GM13977 (cell line): ENCODE measurements around the gene AFMID.

ENCODE experiments used
- DNase-seq: peaks from one replicate; pipeline ENCODE4 v3.0.0; 2012; ENCODE audit warnings: low spot score
- in situ Hi-C: fragments of 300-500 bp; cut with MboI; formaldehyde crosslinking; loops from one replicate; pipeline ENCODE4 v1.12.0; 2022; ENCODE audit warnings: low sequenced_read_pairs, low pct_unique_long_range_greater_than_20kb, mixed read lengths, inconsistent platforms; ENCODE audit not compliant: unreplicated experiment
- TF ChIP-seq, protein P1 (sequence below): IDR thresholded peaks from 2 replicates; pipeline ENCODE4 v1.5.1; 2012; ENCODE audit warnings: mild to moderate bottlenecking, control low read depth; ENCODE audit not compliant: insufficient read depth; ENCODE audit errors: extremely low read depth, missing control alignments

Gene AFMID

GRCh38 chr17:78223061-78223460, 35.9 kb downstream of the AFMID start:
- in situ Hi-C loops: no loop called here
- TF ChIP-seq, protein P1, sequence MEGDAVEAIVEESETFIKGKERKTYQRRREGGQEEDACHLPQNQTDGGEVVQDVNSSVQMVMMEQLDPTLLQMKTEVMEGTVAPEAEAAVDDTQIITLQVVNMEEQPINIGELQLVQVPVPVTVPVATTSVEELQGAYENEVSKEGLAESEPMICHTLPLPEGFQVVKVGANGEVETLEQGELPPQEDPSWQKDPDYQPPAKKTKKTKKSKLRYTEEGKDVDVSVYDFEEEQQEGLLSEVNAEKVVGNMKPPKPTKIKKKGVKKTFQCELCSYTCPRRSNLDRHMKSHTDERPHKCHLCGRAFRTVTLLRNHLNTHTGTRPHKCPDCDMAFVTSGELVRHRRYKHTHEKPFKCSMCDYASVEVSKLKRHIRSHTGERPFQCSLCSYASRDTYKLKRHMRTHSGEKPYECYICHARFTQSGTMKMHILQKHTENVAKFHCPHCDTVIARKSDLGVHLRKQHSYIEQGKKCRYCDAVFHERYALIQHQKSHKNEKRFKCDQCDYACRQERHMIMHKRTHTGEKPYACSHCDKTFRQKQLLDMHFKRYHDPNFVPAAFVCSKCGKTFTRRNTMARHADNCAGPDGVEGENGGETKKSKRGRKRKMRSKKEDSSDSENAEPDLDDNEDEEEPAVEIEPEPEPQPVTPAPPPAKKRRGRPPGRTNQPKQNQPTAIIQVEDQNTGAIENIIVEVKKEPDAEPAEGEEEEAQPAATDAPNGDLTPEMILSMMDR: no peak
- DNase-seq: no peak

GRCh38 chr17:78223765-78224164, 36.6 kb downstream of the AFMID start:
- TF ChIP-seq, protein P1: no peak
- in situ Hi-C loops: no loop called here
- DNase-seq: no peak

- TF ChIP-seq, protein P1: no peak
- in situ Hi-C loops: no loop called here
- DNase-seq: no peak
These were observed 37.3 kb downstream of the AFMID start for GRCh38 chr17:78224231-78225087.

GRCh38 chr17:78225088-78225865, 38.1 kb downstream of the AFMID start:
- TF ChIP-seq, protein P1: no peak
- in situ Hi-C loops: no loop called here
- DNase-seq: no peak

- DNase-seq: no peak
- in situ Hi-C loops: no loop called here
- TF ChIP-seq, protein P1: no peak
These were observed 39.0 kb downstream of the AFMID start for GRCh38 chr17:78226055-78226758.

- no peak for DNase-seq
- in situ Hi-C loops: no loop called here
- TF ChIP-seq, protein P1: no peak
These were observed 39.7 kb downstream of the AFMID start for GRCh38 chr17:78226759-78227454.
